OCI-LY3 (cell line): ENCODE data around the gene EML3.

ENCODE experiments used
- H2AFZ ChIP-seq: fragments of 200-600, 300-600 bp; shearing (Covaris generic); 2 replicates; pipeline ENCODE4 v1.6.0; 2014; ENCODE audit warnings: antibody characterized with exemption, low read depth, low read length
- H3K27ac ChIP-seq: fragments of 200-600, 300-600 bp; sonication (generic); 2 replicates; pipeline ENCODE4 v1.5.1; 2014; ENCODE audit warnings: mild to moderate bottlenecking, low read length, moderate library complexity, mixed read lengths
- H3K27me3 ChIP-seq: fragments of 200-600, 300-600 bp; sonication (generic); 2 replicates; pipeline ENCODE4 v1.6.1; 2014; ENCODE audit warnings: low read depth, low read length, mixed read lengths
- H3K36me3 ChIP-seq: fragments of 200-600, 300-600 bp; sonication (generic); replicated peaks from 2 replicates; pipeline ENCODE3; 2014; ENCODE audit warnings: low read depth, low read length, mixed read lengths
- H3K4me1 ChIP-seq: fragments of 300-600, 200-600 bp; sonication (generic); 2 replicates; pipeline ENCODE4 v1.6.1; 2014; ENCODE audit warnings: low read length, mixed read lengths
- H3K4me2 ChIP-seq: fragments of 200-600, 300-600 bp; sonication (generic); 2 replicates; pipeline ENCODE4 v1.6.1; 2014; ENCODE audit warnings: low read length, mixed read lengths
- H3K4me3 ChIP-seq: fragments of 300-600, 200-600 bp; sonication (generic); 2 replicates; pipeline ENCODE4 v1.5.1; 2014; ENCODE audit warnings: antibody characterized with exemption, mild to moderate bottlenecking, low read length, moderate library complexity
- H3K79me2 ChIP-seq: fragments of 300-600, 200-600 bp; shearing (Covaris generic); 2 replicates; pipeline ENCODE4 v1.6.1; 2014; ENCODE audit warnings: mild to moderate bottlenecking, low read length, mixed read lengths
- H3K9ac ChIP-seq: fragments of 300-600, 200-600 bp; shearing (Covaris generic); 2 replicates; pipeline ENCODE4 v1.6.0; 2014; ENCODE audit warnings: mild to moderate bottlenecking, low read length, moderate library complexity
- H3K9me3 ChIP-seq: fragments of 200-600, 300-600 bp; shearing (Covaris generic); 2 replicates; pipeline ENCODE4 v1.6.1; 2014; ENCODE audit warnings: low read length, mixed read lengths; ENCODE audit not compliant: insufficient read depth
- H4K20me1 ChIP-seq: fragments of 200-600, 300-600 bp; sonication (generic); 2 replicates; pipeline ENCODE4 v1.6.1; 2016; ENCODE audit warnings: low read length, mixed read lengths; ENCODE audit not compliant: insufficient read depth
- EZH2phosphoT487 ChIP-seq: fragments of 200-600 bp; shearing (Covaris generic); IDR thresholded peaks from 2 replicates; pipeline ENCODE4 v1.6.1; 2018; ENCODE audit warnings: antibody characterized with exemption, mixed run types, low read depth
- TF ChIP-seq, protein P1 (sequence below): fragments of 200-600, 300-600 bp; sonication (generic); IDR thresholded peaks from 2 replicates; pipeline ENCODE4 v1.5.1; 2014; ENCODE audit warnings: antibody characterized with exemption, low read length, low read depth

EML3 gene

DNA sequence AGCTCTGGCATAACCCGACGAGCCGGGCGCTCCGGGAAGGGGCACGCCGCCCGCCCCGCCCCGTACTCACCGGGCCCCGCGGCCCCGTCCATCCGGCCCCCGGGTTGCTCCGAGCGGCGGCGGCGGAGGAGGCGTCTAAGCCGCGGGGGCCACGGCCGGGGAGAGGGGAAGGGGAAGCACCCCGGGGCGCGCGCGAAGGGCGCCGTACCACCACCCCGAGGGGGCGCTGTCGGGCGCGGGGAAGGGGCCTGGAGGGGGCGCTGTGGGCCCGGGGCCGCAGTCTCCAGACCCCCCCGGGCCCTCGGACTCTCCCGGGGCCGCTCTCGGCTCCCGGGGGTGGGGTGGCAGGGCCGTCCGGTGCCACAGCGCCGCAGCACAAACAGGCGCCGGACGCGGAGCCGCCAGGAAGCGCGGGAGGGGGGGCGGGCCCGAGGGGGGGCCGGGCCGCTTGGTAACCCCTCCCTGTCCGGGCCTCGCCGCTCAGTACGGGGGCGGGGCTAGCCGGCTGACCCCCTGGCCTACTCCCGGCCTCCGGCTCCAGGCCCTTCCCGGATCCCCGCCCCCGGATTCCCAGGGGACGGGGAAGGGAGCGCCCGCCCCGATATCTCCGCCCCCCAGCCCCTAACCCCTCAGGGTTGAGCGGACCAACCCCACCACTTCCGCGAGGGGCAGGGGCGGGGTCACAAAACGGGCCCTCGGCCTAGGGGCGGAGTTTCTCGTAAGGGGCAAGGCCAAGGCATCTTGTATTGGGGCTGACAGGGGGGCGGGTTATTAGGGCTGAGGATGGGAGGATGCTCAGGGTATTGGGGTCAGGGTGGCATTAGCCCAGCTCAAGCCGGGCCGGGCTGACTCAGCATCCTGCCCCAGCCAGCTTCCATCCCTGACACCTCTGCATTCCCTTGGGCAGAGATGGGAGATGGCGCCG lies at the start of gene EML3, which contains the start of gene ROM1:
Gene EML3 (minus strand): TSS at position 410 of the 925 bp plus-strand sequence. CDS start 318 bp downstream, at position 92.
Gene ROM1 (plus strand): TSS at position 892 of the 925 bp plus-strand sequence. CDS start 25 bp downstream, at position 917.
- Histone ChIP-seq H4K20me1 (no peaks in the 10 kb centered on the region), H3K36me3 (peaks cover 14% of the 10 kb centered on the region), H3K4me3 (peak within 1 kb of the TSS; percentile 91), H3K4me1 (peaks cover 9% of the 10 kb centered on the region), H2AFZ (peak within 1 kb of the TSS; percentile 31), H3K79me2 (peaks cover 16% of the 10 kb centered on the region), H3K27ac (peak within 1 kb of the TSS; percentile 72), H3K9ac (peak within 1 kb of the TSS; percentile 96), H3K27me3 (no peaks in the 10 kb centered on the region), H3K4me2 (peak within 1 kb of the TSS; percentile 96), H3K9me3 (no peaks in the 10 kb centered on the region)
- no peak for TF ChIP-seq EZH2phosphoT487
- TF ChIP-seq, protein P1, sequence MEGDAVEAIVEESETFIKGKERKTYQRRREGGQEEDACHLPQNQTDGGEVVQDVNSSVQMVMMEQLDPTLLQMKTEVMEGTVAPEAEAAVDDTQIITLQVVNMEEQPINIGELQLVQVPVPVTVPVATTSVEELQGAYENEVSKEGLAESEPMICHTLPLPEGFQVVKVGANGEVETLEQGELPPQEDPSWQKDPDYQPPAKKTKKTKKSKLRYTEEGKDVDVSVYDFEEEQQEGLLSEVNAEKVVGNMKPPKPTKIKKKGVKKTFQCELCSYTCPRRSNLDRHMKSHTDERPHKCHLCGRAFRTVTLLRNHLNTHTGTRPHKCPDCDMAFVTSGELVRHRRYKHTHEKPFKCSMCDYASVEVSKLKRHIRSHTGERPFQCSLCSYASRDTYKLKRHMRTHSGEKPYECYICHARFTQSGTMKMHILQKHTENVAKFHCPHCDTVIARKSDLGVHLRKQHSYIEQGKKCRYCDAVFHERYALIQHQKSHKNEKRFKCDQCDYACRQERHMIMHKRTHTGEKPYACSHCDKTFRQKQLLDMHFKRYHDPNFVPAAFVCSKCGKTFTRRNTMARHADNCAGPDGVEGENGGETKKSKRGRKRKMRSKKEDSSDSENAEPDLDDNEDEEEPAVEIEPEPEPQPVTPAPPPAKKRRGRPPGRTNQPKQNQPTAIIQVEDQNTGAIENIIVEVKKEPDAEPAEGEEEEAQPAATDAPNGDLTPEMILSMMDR: peak; percentile 99

DNA sequence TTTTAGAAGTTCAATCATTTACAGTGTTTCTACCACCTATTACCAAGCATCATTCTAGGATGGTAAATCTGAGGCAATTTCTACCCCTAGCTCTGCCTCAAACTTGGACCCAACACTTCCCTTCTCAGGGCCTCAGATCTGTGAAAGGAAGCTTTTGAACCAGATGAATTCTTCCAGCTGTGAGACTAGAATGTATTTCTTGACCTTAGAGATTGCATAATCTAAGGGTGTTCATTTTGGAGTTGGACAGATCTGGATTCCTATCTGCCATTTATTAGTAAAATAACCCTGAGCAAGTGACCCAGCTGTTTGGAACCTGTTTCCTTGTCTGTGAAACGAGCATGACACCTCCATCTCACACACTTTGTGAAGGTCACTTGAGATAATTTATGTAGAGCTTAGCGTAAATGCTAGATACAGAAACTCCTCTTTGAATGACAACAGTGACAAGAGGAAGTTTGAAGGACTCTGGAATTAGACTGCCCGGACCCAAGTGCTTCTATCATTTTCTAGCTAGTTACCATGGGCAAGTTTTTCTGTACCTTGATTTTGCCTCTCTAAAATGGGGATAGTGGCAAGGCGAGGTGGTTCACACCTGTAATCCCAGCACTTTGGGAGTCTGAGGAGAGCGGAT lies 44.3 kb upstream of the EML3 start:
- 0 out of 2 replicates have a peak overlapping the region, but pooled peaks have one; percentile 20 for H2AFZ ChIP-seq
- no peak for TF ChIP-seq EZH2phosphoT487
- TF ChIP-seq, protein P1: no peak
- no peaks in the 10 kb centered on the region for H3K27me3 ChIP-seq
- H3K4me3 ChIP-seq: no peak overlapping the region
- no peak overlapping the region for H3K9ac ChIP-seq
- no peak overlapping the region for H3K27ac ChIP-seq
- no peaks in the 10 kb centered on the region for H4K20me1 ChIP-seq
- peaks cover 11% of the 10 kb centered on the region for H3K4me1 ChIP-seq
- no peaks in the 10 kb centered on the region for H3K9me3 ChIP-seq
- H3K4me2 ChIP-seq: no peak overlapping the region
- H3K36me3 ChIP-seq: peaks cover 3% of the 10 kb centered on the region
- peaks cover 12% of the 10 kb centered on the region for H3K79me2 ChIP-seq

GRCh38 chr11:62654297-62654696 lies 41.7 kb upstream of the EML3 start:
- peak overlapping the region; percentile 98 for H3K4me3 ChIP-seq
- H3K4me2 ChIP-seq: peak overlapping the region; percentile 48
- H3K27me3 ChIP-seq: no peaks in the 10 kb centered on the region
- peaks cover 6% of the 10 kb centered on the region for H3K36me3 ChIP-seq
- H3K4me1 ChIP-seq: peaks cover 14% of the 10 kb centered on the region
- H3K9ac ChIP-seq: no peak overlapping the region
- H4K20me1 ChIP-seq: no peaks in the 10 kb centered on the region
- peak overlapping the region; percentile 14; the same call in 1 of the 2 replicates for H2AFZ ChIP-seq
- no peak for TF ChIP-seq EZH2phosphoT487
- TF ChIP-seq, protein P1: no peak
- H3K79me2 ChIP-seq: peaks cover 28% of the 10 kb centered on the region
- H3K9me3 ChIP-seq: no peaks in the 10 kb centered on the region
- H3K27ac ChIP-seq: no peak overlapping the region
